ENCODE measurements around the gene CORIN.

DNA sequence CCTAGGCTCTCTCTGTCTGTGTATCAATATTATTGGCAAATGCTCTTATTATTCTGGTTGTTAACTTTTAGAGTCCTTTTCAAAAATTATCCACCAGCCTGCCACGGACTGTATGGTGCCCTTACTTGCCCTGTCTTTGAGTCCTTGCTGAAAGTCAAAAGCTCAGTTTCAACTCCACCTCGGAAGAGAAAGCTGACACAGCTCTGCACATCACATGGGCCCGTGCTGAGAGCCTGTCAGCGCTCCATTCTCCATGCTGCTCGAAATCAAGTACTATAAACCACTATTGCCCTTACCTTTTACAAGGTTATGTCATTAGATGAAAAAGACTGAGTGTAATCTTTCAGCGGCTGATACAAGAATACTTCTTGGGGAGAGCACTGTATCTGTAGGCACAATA lies 141.0 kb downstream of the CORIN start:
- TF ChIP-seq, protein P1, sequence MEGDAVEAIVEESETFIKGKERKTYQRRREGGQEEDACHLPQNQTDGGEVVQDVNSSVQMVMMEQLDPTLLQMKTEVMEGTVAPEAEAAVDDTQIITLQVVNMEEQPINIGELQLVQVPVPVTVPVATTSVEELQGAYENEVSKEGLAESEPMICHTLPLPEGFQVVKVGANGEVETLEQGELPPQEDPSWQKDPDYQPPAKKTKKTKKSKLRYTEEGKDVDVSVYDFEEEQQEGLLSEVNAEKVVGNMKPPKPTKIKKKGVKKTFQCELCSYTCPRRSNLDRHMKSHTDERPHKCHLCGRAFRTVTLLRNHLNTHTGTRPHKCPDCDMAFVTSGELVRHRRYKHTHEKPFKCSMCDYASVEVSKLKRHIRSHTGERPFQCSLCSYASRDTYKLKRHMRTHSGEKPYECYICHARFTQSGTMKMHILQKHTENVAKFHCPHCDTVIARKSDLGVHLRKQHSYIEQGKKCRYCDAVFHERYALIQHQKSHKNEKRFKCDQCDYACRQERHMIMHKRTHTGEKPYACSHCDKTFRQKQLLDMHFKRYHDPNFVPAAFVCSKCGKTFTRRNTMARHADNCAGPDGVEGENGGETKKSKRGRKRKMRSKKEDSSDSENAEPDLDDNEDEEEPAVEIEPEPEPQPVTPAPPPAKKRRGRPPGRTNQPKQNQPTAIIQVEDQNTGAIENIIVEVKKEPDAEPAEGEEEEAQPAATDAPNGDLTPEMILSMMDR (IDR thresholded peaks at IDR 0.05) = no peak
- no peak for TF ChIP-seq EP300 (IDR thresholded peaks at IDR 0.05)
